ENCODE data around the gene CYTH2.

CYTH2 gene

DNA sequence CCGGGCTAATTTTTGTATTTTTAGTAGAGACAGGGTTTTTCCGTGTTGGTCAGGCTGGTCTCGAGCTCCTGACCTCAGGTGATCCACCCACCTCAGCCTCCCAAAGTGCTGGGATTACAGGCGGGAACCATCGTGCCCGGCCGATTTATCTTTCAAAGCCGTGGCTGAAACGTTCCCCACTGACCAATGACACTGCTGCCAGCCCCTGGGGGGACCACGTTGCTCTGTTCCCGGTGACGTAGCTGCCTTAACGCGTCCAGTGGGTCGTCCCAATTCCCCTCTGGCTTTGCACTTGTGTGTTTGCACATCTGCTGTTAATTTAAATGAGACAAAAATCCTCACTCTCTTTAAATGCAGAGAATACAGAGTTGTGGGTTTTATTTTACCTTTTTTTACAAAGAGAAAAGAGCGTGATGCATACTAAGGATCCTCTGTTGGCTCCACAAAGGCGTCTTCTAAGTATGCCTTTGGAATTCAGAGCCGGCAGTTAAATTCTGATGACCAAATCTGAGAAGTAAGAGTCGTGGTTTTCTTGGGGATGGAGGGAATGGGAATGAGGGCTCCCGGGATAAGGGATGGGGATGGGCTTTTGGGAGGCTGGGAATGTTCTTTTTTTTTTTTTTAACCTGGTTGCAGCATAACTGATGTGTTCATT lies 61.0 kb downstream of the CYTH2 start:
- no peak overlapping the region for H3K4me2 ChIP-seq (ENCODE audit: low read depth, low read length, poor library complexity, severe bottlenecking)
- no peaks in the 10 kb centered on the region for H4K20me1 ChIP-seq (ENCODE audit: low read depth, low read length)
- no peaks in the 10 kb centered on the region for H3K9me2 ChIP-seq (replicated peaks; ENCODE audit: insufficient read depth, low read length)
- H3K36me3 ChIP-seq (ENCODE audit: low read length) = no peaks in the 10 kb centered on the region
- H3K27me3 ChIP-seq (ENCODE audit: low read length) = no peaks in the 10 kb centered on the region
- H3K4me3 ChIP-seq (ENCODE audit: insufficient read depth, low read length, poor library complexity, severe bottlenecking) = no peak overlapping the region
- no peak overlapping the region for H2AFZ ChIP-seq (ENCODE audit: low read depth, low read length, severe bottlenecking)
- no peak overlapping the region for H3K9ac ChIP-seq (ENCODE audit: low read length)
- H3F3A ChIP-seq (ENCODE audit: insufficient read depth) = no peaks in the 10 kb centered on the region
- no peaks in the 10 kb centered on the region for H3K9me3 ChIP-seq (ENCODE audit: insufficient read depth, low read length)
- TF ChIP-seq CTCF (IDR thresholded peaks at IDR 0.05; ENCODE audit: insufficient read depth, low read length, poor library complexity, severe bottlenecking) (no peak), EZH2phosphoT487 (conservative IDR thresholded peaks at IDR 0.05; ENCODE audit: low read length) (no peak)
- H3K79me2 ChIP-seq (ENCODE audit: insufficient read depth, low read length) = no peaks in the 10 kb centered on the region
- H3K27ac ChIP-seq (ENCODE audit: low read depth, low read length) = no peak overlapping the region

GRCh38 chr19:48530770-48531169 lies 61.6 kb downstream of the CYTH2 start:
- no peak overlapping the region for H2AFZ ChIP-seq (ENCODE audit: low read depth, low read length, severe bottlenecking)
- no peaks in the 10 kb centered on the region for H3K9me2 ChIP-seq (replicated peaks; ENCODE audit: insufficient read depth, low read length)
- H3K4me2 ChIP-seq (ENCODE audit: low read depth, low read length, poor library complexity, severe bottlenecking) = no peak overlapping the region
- no peak overlapping the region for H3K9ac ChIP-seq (ENCODE audit: low read length)
- no peak overlapping the region for H3K27ac ChIP-seq (ENCODE audit: low read depth, low read length)
- H3K36me3 ChIP-seq (ENCODE audit: low read length) = no peaks in the 10 kb centered on the region
- H3K27me3 ChIP-seq (ENCODE audit: low read length) = no peaks in the 10 kb centered on the region
- no peaks in the 10 kb centered on the region for H3F3A ChIP-seq (ENCODE audit: insufficient read depth)
- TF ChIP-seq EZH2phosphoT487 (conservative IDR thresholded peaks at IDR 0.05; ENCODE audit: low read length) (no peak), CTCF (IDR thresholded peaks at IDR 0.05; ENCODE audit: insufficient read depth, low read length, poor library complexity, severe bottlenecking) (no peak)
- no peak overlapping the region for H3K4me3 ChIP-seq (ENCODE audit: insufficient read depth, low read length, poor library complexity, severe bottlenecking)
- no peaks in the 10 kb centered on the region for H3K9me3 ChIP-seq (ENCODE audit: insufficient read depth, low read length)
- H3K79me2 ChIP-seq (ENCODE audit: insufficient read depth, low read length) = no peaks in the 10 kb centered on the region
- no peaks in the 10 kb centered on the region for H4K20me1 ChIP-seq (ENCODE audit: low read depth, low read length)
